H1 (cell line): ENCODE data around the gene CPTP. TPM values are rescaled to one million over a fixed set of nuclear protein-coding genes. Genes with fewer than 3 reads are reported as not detected.

ENCODE experiments used
- CTCF ChIA-PET: fragments of 300-600 bp; sonication (Branson Sonifier 250); formaldehyde crosslinking; loops from one replicate; lab custom pipeline; 2021; ENCODE audit not compliant: partially characterized antibody; lab: Charles Lee
- POLR2A ChIA-PET: fragments of 300-600 bp; sonication (Branson Sonifier 250); formaldehyde crosslinking; loops from one replicate; lab custom pipeline; 2021; ENCODE audit warnings: inconsistent platforms; ENCODE audit not compliant: partially characterized antibody; lab: Charles Lee
- DNase-seq, 2 experiments: peaks; one replicate each; pipeline versions ENCODE4 v3.0.0 to v3.0.0-alpha.2; 2010 to 2022; ENCODE audit warnings: low spot score in 2 of 2, low read depth in 1 of 2, mixed read lengths in 1 of 2
- FAIRE-seq: peaks from 2 replicates; lab custom pipeline; 2011; peaks lifted over from hg19 to GRCh38; lab: Jason Lieb, UNC
- H2AFZ ChIP-seq: 2 replicates; pipeline ENCODE4 v1.8.1; 2012; ENCODE audit warnings: low read length, inconsistent platforms
- H2AK5ac ChIP-seq: 2 replicates; pipeline ENCODE4 v1.6.1; 2013; ENCODE audit warnings: low read depth, low read length
- H2BK120ac ChIP-seq: replicated peaks from 2 replicates; pipeline ENCODE3; 2013; ENCODE audit warnings: low read depth, low read length, inconsistent platforms
- H2BK12ac ChIP-seq: 2 replicates; pipeline ENCODE4 v1.6.1; 2013; ENCODE audit warnings: low read depth, low read length
- H2BK15ac ChIP-seq: 2 replicates; pipeline ENCODE4 v1.6.1; 2013; ENCODE audit warnings: low read length
- H2BK20ac ChIP-seq: 2 replicates; pipeline ENCODE4 v1.6.1; 2013; ENCODE audit warnings: low read length
- H2BK5ac ChIP-seq: 2 replicates; pipeline ENCODE4 v1.6.1; 2013; ENCODE audit warnings: low read depth, low read length
- H3K14ac ChIP-seq: 2 replicates; pipeline ENCODE4 v1.6.1; 2013; ENCODE audit warnings: inconsistent platforms; ENCODE audit not compliant: insufficient read length
- H3K18ac ChIP-seq: 2 replicates; pipeline ENCODE4 v1.6.1; 2013; ENCODE audit warnings: low read length; ENCODE audit errors: extremely low read depth
- H3K23ac ChIP-seq: 2 replicates; pipeline ENCODE4 v1.6.1; 2013; ENCODE audit warnings: inconsistent platforms; ENCODE audit not compliant: insufficient read length
- H3K23me2 ChIP-seq: 2 replicates; pipeline ENCODE4 v1.6.1; 2013; ENCODE audit warnings: low read depth, low read length
- H3K27ac ChIP-seq: 2 replicates; pipeline ENCODE4 v1.6.1; 2011; ENCODE audit warnings: low read depth, low read length, inconsistent platforms
- H3K27me3 ChIP-seq, 4 experiments: replicated peaks in 1 of 4; 1 replicate in 1 of 4; 2 replicates in 3 of 4; pipeline versions ENCODE4 v1.6.1 to v1.8.1; 2011 to 2013; ENCODE audit warnings: low read length in 3 of 4, mild to moderate bottlenecking in 3 of 4, inconsistent platforms in 2 of 4, mixed read lengths in 2 of 4, moderate library complexity in 1 of 4; ENCODE audit not compliant: control insufficient read depth in 3 of 4, insufficient read depth in 3 of 4; ENCODE audit errors: extremely low read depth in 1 of 4
- H3K36me3 ChIP-seq, 4 experiments: 2 replicates each; pipeline versions ENCODE4 v1.6.1 to v1.8.1; 2011 to 2013; ENCODE audit warnings: mild to moderate bottlenecking in 4 of 4, low read length in 3 of 4, moderate library complexity in 2 of 4, control low read depth in 1 of 4, inconsistent platforms in 1 of 4; ENCODE audit not compliant: insufficient read depth in 4 of 4, control insufficient read depth in 2 of 4
- H3K4ac ChIP-seq: replicated peaks from 2 replicates; pipeline ENCODE3; 2013; ENCODE audit warnings: low read length, low read depth, mixed read lengths, inconsistent platforms; ENCODE audit not compliant: insufficient read length
- H3K4me1 ChIP-seq, 4 experiments: replicated peaks in 1 of 4; 1 replicate in 1 of 4; 2 replicates in 3 of 4; pipeline versions ENCODE4 v1.6.1 to v1.8.1; 2011 to 2013; ENCODE audit warnings: low read length in 3 of 4, inconsistent platforms in 2 of 4, mixed read lengths in 1 of 4; ENCODE audit not compliant: insufficient read depth in 4 of 4, control insufficient read depth in 3 of 4
- H3K4me2 ChIP-seq, 2 experiments: 2 replicates each; pipeline versions ENCODE4 v1.6.1 to v1.8.1; 2011 to 2013; ENCODE audit warnings: low read depth in 2 of 2, low read length in 2 of 2, control low read depth in 1 of 2, inconsistent platforms in 1 of 2, mild to moderate bottlenecking in 1 of 2; ENCODE audit not compliant: insufficient read depth in 1 of 2
- H3K4me3 ChIP-seq, 4 experiments: fragments of 200-600, 300-600 bp in 1 of 4; sonication (generic), shearing (Covaris generic), sonication (Bioruptor Twin) in 1 of 4; 2 replicates each; pipeline versions ENCODE4 v1.5.1 to v1.8.1; 2011 to 2016; ENCODE audit warnings: low read length in 4 of 4, low read depth in 3 of 4, control low read depth in 2 of 4, inconsistent platforms in 2 of 4, mild to moderate bottlenecking in 2 of 4, mixed read lengths in 1 of 4, moderate library complexity in 1 of 4; ENCODE audit not compliant: insufficient read depth in 2 of 4; ENCODE audit errors: extremely low read depth in 1 of 4
- H3K56ac ChIP-seq: replicated peaks from 2 replicates; pipeline ENCODE3; 2013; ENCODE audit warnings: low read depth, mild to moderate bottlenecking, mixed read lengths, low read length, inconsistent platforms; ENCODE audit not compliant: insufficient read length
- H3K79me1 ChIP-seq: 2 replicates; pipeline ENCODE4 v1.6.1; 2013; ENCODE audit warnings: low read depth, low read length, control low read depth
- H3K79me2 ChIP-seq, 2 experiments: 2 replicates each; pipeline versions ENCODE4 v1.6.1 to v1.8.1; 2012 to 2013; ENCODE audit warnings: low read length in 2 of 2, mild to moderate bottlenecking in 2 of 2, inconsistent platforms in 1 of 2; ENCODE audit not compliant: insufficient read depth in 2 of 2, control insufficient read depth in 1 of 2
- H3K9ac ChIP-seq, 4 experiments: replicated peaks in 1 of 4; 1 replicate in 1 of 4; 2 replicates in 3 of 4; pipeline versions ENCODE4 v1.6.1 to v1.8.1; 2011 to 2013; ENCODE audit warnings: low read depth in 3 of 4, low read length in 3 of 4, control low read depth in 2 of 4, mild to moderate bottlenecking in 2 of 4, moderate library complexity in 2 of 4, inconsistent platforms in 1 of 4; ENCODE audit errors: extremely low read depth in 1 of 4
- H3K9me3 ChIP-seq, 2 experiments: 2 replicates each; pipeline versions ENCODE4 v1.6.1 to v1.8.1; 2012 to 2013; ENCODE audit warnings: mild to moderate bottlenecking in 2 of 2, moderate library complexity in 2 of 2, control low read depth in 1 of 2, inconsistent platforms in 1 of 2, low read depth in 1 of 2, low read length in 1 of 2, mixed read lengths in 1 of 2; ENCODE audit not compliant: insufficient read depth in 2 of 2
- H4K20me1 ChIP-seq, 2 experiments: replicated peaks in 1 of 2; 2 replicates each; pipeline versions ENCODE3 to v1.8.1; 2011 to 2013; ENCODE audit warnings: inconsistent platforms in 2 of 2, low read length in 2 of 2, mild to moderate bottlenecking in 1 of 2; ENCODE audit not compliant: insufficient read depth in 2 of 2, control insufficient read depth in 1 of 2
- H4K5ac ChIP-seq: 2 replicates; pipeline ENCODE4 v1.6.1; 2013; ENCODE audit warnings: low read length, low read depth, mixed read lengths, inconsistent platforms; ENCODE audit not compliant: insufficient read length
- H4K8ac ChIP-seq: 2 replicates; pipeline ENCODE4 v1.8.0; 2013; ENCODE audit warnings: mild to moderate bottlenecking, moderate library complexity, low read length, inconsistent platforms; ENCODE audit not compliant: insufficient read depth; ENCODE audit errors: extremely low read depth
- H4K91ac ChIP-seq: replicated peaks from 2 replicates; pipeline ENCODE3; 2013; ENCODE audit warnings: low read length, mixed read lengths, inconsistent platforms; ENCODE audit not compliant: insufficient read length
- NANOG ChIP-seq: IDR thresholded peaks from 2 replicates; pipeline ENCODE4 v1.6.1; 2011; ENCODE audit warnings: low read length, low read depth, mild to moderate bottlenecking, inconsistent platforms; ENCODE audit not compliant: insufficient read depth, poor library complexity, severe bottlenecking
- SRF ChIP-seq: IDR thresholded peaks from 2 replicates; pipeline ENCODE4 v1.6.1; 2011; ENCODE audit warnings: mild to moderate bottlenecking, low read depth, low read length, moderate library complexity
- WGBS, 2 experiments: shearing (Covaris generic) in 1 of 2; methylation state at CpG; one replicate each; pipeline versions ENCODE4 v1.1.6 to v1.1.7; 2013 to 2015; ENCODE audit warnings: low lambda C conversion rate in 2 of 2, mixed read lengths in 2 of 2, inconsistent platforms in 1 of 2, low coverage in 1 of 2, missing lambda C conversion rate in 1 of 2; ENCODE audit not compliant: insufficient replicate concordance in 2 of 2, insufficient coverage in 1 of 2, insufficient read length in 1 of 2; ENCODE audit errors: extremely low coverage in 1 of 2, missing lambda C conversion rate in 1 of 2; 5-methylcytosine and 5-hydroxymethylcytosine counted together
- polyA plus RNA-seq, 7 experiments: library from polyadenylated mRNA; depleted of rRNA in 3 of 7; stranded (reverse) in 5 of 7; unstranded in 2 of 7; fragments of >200 nt in 5 of 7; fragments of 200-250 nt in 2 of 7; gene quantifications; 1 replicate in 5 of 7; 2 replicates in 1 of 7; 4 replicates in 1 of 7; pipeline versions ENCODE4 v1.2.1 to v1.2.3, GENCODE V29; 2011 to 2013; ENCODE audit warnings: missing spikeins in 2 of 7, mixed read lengths in 2 of 7
- total RNA-seq: library from RNA; stranded (reverse); fragmentation: NEBNext Ultra II Directional; extraction: Animal tissue kit (Norgen Biotek cat#: 25700); gene quantifications from 2 replicates; pipeline ENCODE4 v1.2.1, GENCODE V29; 2021

CPTP gene
- total and polyA plus RNA-seq, 2 of the 8 experiments (the other 6 are each of a cell fraction or from before 2014, with no cell fraction given), result 8.1 to 10.6 TPM

- CTCF ChIA-PET, result interaction anchor here (0.9 to 4.4 kb wide), 6 partner anchors 9 to 157 kb away, joined by 3 to 34 read pairs (median 4); no protein-coding TSS in a partner anchor
- POLR2A ChIA-PET, result interaction anchor here (0.9 to 3.1 kb wide), 7 partner anchors 11 to 61 kb away, joined by 3 to 12 read pairs (median 4); partner anchors contain the start of genes AURKAIP1, CCNL2 and TAS1R3
- H3K9me3 ChIP-seq, result no peaks in the 10 kb centered on the region
- H3K36me3 ChIP-seq, result peaks cover 0 to 5% (median under 1%) of the 10 kb centered on the region in 4 experiments; a peak in 4 of 8 replicates
- H3K9ac ChIP-seq, result no peak overlapping the region
- no peak overlapping the region for H2AK5ac ChIP-seq
- no peak overlapping the region for H4K91ac ChIP-seq
- no peak overlapping the region for H2BK20ac ChIP-seq
- H3K56ac ChIP-seq, result no peak overlapping the region
- TF ChIP-seq SRF (no peak), NANOG (no peak)
- TF ChIP-seq, all 59 proteins: peak for 0
- DNase-seq (no peak), FAIRE-seq (no peak)
- no peak overlapping the region for H3K27ac ChIP-seq
- no peak overlapping the region for H3K23ac ChIP-seq
- H3K4me3 ChIP-seq, result no peak overlapping the region
- no peaks in the 10 kb centered on the region for H3K27me3 ChIP-seq
- peaks cover 0 to 28% of the 10 kb centered on the region in 2 experiments; a peak in 3 of 4 replicates for H3K79me2 ChIP-seq
- no peak overlapping the region for H3K14ac ChIP-seq
- no peak overlapping the region for H3K4me2 ChIP-seq
- peaks cover 0 to 18% (median 11%) of the 10 kb centered on the region in 4 experiments; a peak in 5 of 7 replicates for H3K4me1 ChIP-seq
- 91% methylated on average over 10 of the region's 10 CpGs; no CpG with 5 or more reads in 1 of the 2 experiments for WGBS, 2 experiments
- H2BK12ac ChIP-seq, result no peak overlapping the region
- H2BK120ac ChIP-seq, result no peak overlapping the region
- no peak overlapping the region for H2BK5ac ChIP-seq
- no peak overlapping the region for H3K18ac ChIP-seq
- H2AFZ ChIP-seq, result no peak overlapping the region
- H4K8ac ChIP-seq, result peak overlapping the region; percentile 16; the same call in 1 of the 2 replicates
- peaks cover 14% of the 10 kb centered on the region; the same call in 1 of the 2 replicates for H3K23me2 ChIP-seq
- no peak overlapping the region for H3K4ac ChIP-seq
- no peak overlapping the region for H4K5ac ChIP-seq
- H4K20me1 ChIP-seq, result peaks cover 16 to 36% of the 10 kb centered on the region in 2 experiments
- H3K79me1 ChIP-seq, result peaks cover 18% of the 10 kb centered on the region
- no peak overlapping the region for H2BK15ac ChIP-seq
Measured at GRCh38 chr1:1346501-1346890, 21.9 kb downstream of the CPTP start.
